ENCODE results near the gene SCGB3A1. TPM values are rescaled to one million over a fixed set of nuclear protein-coding genes. Genes with fewer than 3 reads are reported as not detected.

SCGB3A1 gene
- total RNA-seq, 1 donor from 2014 or later: not detected

DNA sequence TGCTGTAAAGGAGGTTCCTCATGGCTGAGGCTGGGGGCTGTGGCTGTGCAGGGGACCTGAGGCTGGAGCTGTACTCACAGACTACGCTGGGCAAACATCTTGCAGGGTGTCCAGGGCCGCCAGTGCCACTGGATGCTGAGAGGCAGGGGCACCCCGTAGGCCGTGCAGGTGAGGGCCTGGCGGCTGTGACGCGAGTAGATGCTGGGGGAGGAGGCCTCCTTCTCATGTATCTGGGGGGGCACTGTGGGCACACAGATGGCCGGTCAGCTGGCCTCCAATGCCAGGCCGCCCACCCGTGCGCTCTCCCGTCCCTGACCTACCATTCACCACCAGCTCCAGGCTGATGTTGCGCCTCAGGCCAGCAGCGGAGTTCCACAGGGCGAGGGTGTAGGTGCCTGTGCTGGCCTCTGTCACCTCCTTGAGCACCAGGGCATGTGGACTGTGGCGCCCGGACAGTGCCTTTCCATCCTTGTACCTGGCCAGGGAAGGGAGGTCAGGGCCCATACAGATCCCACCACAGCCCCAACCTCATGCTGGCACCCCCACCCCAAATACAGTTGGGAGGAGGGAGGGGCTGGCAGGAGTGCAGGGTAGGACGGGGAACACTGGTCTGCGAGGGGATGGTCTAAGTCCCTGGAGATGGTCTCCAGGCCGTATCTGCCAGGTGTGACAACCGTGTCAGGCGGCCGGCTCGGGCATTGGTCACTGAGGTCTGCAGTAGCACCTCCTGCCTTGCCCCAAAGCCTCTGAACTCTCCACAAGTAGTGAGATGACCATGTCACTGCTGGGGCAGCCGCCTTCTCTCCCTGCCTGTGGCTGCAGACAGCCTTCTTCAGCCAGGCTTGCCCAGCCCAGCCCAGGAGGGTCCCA lies 34.7 kb upstream of the SCGB3A1 start:
- intact Hi-C loops (cut with micrococcal nuclease): no loop called here

DNA sequence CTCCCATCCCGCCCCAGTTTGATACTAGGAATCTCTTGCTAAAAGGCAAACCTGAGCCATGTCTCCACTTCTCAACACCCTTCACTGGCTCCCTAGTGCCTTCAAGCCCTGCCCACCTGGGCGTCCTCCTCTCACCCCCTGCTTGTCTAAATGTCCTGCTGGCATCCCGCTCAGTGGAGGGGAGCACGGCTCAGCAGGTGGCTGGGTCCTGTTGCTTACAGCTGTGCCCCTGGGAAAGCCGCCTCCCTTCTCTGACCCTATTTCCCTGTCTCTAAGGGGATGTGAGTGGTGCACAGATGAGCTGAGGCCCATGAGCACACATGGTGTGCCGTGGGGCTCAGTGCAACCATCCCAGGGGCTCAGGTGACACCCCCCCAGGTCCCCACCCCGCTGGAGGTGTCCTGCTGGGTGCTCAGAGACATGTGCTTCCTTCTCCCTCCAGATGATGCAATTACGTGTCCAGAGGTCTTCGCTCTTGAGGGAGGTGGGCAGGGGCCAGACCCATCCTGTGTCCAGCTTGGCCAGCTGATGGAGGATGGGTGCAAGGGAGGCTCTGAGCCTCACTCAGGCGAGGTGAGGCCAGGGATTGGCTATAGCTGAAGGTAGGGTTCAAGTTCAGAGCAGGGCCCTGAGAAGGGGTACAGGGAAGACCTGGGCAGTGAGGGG lies 34.0 kb upstream of the SCGB3A1 start:
- intact Hi-C loops (cut with micrococcal nuclease): no loop called here

DNA sequence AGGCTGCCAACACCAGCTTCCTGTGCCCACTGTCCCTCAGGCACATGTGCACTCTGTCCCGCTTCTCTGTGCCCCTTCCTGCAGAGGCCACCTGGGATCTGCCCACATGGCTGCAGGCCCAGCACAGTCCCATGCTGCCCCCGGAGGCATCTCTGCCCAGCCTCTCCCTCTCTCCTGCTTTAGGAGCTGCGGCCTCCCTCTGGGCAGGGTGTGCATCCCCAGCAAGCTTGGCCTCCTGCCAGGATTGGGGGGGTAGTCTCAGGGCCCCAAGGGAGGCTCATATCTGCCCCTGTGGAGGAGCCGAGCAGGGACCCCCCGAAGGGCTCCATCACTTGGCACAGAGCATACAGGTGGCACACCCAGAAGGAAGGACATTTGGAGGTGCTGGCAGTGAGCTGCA lies 33.3 kb upstream of the SCGB3A1 start:
- intact Hi-C loops (cut with micrococcal nuclease): no loop called here

DNA sequence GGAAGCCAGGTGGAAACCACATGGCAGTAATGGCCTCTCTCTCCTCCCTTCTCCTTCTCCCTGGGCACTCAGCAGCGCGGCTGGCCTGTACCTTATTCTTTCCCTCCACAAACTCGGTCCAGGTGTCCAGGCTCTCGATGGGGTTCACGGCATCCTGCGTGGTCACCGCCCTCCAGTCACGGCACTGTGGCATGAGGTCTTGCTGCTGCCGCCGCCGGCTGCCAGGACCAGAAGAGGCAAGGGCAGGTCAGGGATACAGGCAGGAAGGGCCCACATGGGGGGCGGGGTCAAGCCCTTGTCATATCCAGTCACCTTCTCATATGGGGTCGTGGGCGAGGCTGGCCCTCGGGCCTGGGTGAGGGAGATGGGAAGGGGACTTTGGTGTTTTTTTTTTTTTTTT lies 32.5 kb upstream of the SCGB3A1 start:
- intact Hi-C loops (cut with micrococcal nuclease): no loop called here

DNA sequence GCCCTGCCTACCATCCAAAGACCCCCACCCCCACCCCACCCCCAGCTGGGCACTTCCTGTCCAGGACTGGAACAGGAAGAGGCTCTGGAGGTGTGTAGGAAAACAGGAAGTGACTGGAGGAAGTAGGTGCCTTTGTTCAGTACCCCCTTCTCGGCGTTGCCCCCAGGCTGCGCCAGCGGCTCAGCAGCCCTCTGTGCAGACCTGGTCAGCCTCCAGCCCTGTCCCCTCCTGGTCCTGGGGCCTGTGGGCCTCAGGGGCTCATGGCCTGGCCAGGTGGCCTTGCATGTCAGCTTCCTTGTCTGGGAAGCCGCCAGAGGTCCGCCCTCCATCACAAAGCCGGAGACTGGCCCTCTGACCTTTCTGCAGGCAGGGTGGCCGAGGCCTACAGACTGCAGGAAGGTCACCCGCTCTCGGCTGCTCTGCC lies 32.1 kb upstream of the SCGB3A1 start:
- intact Hi-C loops (cut with micrococcal nuclease): no loop called here

DNA sequence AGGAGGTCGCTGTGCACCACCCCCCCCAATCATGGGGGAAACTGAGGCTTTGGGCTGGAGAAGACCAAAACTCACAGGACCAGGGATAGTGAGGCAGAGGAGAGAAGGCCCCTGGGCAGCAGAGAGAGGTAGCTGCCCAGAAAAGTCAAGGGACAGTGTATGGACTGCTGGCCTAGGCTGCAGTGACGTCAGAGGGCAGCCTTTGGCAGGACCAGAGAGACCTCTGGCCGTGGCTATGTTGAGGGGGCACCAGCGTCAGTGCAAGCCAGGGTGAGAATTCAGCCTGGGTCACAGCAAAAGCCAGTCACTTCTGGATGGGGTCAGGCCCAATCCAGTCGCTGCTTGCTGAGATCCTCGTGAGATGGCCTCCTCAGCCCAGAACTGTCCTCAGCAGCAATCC lies 31.6 kb upstream of the SCGB3A1 start:
- intact Hi-C loops (cut with micrococcal nuclease): no loop called here

DNA sequence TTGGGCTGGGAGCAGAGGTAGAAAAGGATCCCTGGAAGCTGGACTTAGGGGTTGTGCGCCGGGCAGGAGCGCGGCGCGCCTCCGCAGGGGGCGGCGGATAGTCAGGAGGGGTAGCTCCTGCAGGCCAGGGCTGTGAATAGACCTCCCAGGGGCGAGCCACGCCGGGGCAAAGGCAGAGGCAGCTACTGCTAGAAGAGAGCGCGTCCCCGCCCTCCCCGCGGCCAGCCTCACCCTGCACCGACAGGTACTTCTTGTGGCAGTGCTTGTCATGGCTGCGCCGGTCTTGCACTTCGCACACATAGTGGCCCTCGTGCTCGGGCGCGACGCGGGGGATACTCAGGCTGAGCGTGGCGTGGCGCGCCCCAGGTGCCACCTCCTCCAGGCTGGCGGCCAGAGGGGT lies 30.0 kb upstream of the SCGB3A1 start:
- intact Hi-C loops (cut with micrococcal nuclease): no loop called here

DNA sequence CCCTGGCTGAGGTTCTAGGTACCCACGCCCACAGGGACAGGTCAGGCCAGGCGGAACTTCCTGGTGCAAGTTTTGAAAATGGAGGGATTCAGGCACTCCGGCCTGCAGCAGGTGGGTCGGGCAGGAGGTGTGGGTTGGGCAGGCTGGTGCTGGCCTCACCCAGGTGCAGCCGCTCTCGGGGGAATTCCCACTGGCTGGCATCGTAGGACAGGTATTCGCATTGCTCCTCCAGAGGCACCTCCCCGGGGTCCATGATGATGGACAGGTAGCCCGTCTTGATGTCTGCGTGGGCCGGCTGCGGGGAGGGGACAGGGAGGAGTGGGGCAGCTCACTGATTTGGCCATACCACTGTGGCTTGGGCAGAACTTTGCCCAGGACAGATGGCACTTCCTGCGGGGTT lies 28.7 kb upstream of the SCGB3A1 start:
- intact Hi-C loops (cut with micrococcal nuclease): no loop called here

DNA sequence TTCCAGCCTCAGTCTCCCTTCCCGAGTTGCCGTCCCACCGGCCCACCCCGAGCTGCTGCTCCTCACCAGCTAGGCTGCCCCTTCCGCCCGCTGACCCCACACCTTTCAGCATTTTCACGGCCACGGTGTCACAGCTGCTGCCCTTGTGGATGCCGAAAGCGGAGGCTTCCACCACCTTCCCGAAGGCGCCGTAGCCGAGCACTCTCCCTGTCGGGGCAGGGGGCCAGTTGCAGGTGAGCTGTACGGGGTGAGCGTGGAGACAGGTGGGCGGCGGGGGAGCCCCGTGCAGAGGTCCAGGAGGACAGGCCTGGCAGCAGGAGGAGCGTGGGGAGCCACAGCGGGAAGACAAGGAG lies 28.2 kb upstream of the SCGB3A1 start:
- intact Hi-C loops (cut with micrococcal nuclease): no loop called here

DNA sequence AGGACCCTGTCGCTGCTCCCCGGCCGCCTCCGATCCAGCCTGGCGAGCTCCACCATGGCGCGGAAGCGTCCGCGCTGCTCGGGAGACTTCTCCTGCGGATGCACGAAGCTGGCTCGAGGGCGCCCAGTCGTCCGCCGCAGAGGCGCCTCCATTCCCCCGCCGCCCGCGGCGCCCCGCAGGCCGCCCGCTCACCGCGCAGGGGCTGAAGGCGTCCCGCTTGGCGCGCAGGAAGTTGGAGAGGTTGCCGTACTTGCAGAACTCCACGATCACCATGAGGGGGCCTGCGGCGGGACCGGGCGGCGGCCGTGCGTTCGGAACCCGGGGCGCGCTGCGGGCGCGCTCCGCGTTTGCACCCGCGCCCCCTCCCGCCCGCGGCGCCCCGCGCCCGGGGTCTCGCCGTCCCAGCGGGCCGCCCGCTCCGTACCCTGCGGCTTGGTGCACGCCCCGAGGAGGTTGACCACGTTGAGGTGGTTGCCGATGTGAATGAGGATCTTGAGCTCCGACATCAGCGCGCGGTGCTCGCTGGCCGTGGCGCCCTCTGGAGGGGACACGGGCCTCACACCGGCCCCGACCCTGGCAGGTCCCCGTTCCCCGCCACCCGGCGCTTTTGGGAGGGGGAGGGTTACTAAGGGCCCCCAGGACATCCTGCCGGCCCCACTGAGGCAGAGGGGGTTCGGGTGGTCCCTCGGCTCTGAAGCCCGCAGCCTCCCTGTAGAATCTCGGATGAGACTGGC lies 27.7 kb upstream of the SCGB3A1 start:
- intact Hi-C loops (cut with micrococcal nuclease): no loop called here

DNA sequence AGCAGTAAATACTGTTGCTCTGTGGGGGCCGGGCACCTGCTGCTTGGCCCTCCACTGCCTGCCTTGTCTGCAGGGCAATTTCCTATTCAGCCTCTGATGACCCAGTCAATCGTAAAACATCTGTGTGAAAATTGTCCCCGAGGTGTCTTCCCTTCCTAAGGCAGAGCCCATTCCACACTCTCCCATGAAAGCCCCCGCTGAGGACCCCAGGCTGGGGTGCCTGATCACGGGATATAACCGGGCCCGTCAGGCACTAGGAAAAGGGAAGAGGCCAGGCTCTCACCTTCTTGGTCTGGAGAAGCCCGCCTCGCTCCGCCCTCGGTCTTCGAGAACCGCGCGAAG lies 27.2 kb upstream of the SCGB3A1 start:
- intact Hi-C loops (cut with micrococcal nuclease): no loop called here

DNA sequence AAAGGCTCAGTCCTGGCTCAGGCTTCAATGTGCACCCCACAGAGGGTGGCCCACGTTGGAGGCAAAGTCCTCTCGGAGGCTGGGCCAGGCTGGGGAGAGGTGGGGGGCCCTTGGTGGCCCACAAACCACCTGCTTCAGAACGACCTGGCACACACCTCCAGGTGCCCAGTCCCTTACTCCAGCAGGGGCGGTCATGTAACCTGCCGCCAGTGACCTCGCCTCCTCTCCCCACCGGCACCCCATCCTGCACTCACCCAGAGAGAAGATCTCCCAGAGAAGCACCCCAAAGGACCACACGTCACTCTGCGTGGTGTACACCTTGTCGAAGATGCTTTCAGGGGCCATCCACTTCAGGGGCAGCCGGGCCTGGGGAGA lies 22.5 kb upstream of the SCGB3A1 start:
- intact Hi-C loops (cut with micrococcal nuclease): no loop called here

DNA sequence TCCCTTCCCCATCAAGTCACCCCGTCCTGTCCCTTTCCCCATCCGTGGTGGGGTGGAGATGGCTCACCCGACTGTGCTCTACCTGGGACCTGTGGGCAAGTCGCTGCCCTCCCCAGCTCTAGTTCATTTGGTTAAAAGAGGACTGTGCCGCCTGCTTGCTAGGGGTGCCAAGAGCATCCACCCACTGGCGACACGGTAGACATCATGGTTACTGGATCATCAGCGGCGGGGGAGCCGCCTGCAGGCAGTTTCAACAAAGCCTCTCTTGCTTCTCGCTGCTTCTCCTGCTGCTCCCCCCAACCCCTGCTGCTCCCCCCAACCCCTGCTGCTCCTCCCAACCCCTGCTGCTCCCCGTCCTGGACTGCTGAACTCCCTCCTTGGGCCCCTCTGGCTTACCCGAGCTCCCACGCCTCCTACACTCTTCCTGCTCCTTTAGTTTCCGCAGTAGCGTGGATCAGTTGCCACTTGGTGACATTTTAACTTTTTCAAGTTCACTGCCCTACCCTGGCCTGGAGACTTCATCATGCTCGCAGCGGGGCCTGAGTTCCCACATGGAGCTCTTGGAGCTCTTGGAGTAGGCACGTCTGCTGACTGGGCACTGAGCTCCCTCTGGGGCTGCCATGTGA lies 22.0 kb upstream of the SCGB3A1 start:
- intact Hi-C loops (cut with micrococcal nuclease): no loop called here

DNA sequence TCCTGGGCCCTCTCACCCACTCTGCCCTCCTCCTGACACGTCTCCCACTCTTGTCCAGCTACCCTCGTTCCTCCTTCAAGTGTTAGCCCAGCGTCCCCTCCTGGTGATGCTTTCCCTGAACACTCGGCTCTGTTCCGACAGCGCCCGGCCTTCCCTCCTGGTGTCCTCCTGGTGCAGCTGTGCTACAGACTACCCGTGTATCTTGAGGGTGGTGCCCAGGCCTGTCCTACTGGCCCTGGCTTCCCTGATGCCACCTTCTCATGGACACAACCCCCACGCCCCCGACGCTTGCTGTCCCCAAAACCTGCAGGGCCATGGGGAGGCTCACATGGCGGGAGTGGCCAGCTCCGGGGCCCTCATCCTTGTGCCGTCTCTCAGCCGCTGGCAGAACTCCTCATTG lies 21.4 kb upstream of the SCGB3A1 start:
- intact Hi-C loops (cut with micrococcal nuclease): no loop called here

DNA sequence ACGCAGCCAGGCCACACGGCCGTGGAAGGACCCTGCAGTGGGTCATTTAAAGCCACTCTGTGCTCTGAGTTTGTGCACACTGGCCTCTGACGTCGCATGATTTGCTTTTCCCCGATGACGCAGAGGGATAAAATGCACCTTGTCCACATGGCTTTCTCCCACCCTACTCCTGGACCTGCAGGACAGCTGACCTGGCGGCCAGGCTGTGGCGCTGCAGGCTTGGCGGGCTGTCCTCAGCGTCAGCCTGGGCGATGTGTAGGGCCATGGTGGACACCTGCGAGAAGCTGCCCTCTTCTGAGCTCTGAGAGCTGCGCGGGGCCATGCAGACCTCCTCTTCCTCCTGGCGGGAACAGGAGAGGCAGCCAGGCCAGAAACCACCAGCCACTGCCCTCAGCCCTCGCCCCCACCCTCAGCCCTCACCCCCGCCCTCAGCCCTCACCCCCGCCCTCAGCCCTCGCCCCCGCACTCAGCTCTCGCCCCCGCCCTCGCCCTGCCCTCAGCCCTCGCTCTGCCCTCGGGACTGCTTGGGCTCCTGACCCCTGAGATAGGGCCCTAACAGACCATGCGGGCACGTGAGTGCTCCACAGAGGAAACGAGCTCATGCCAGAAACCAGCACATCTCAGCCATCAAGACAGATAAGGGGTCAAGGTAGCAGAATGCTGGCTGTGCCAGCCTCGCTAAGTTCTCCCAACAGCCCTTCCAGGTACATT lies 20.0 kb upstream of the SCGB3A1 start:
- intact Hi-C loops (cut with micrococcal nuclease): no loop called here

DNA sequence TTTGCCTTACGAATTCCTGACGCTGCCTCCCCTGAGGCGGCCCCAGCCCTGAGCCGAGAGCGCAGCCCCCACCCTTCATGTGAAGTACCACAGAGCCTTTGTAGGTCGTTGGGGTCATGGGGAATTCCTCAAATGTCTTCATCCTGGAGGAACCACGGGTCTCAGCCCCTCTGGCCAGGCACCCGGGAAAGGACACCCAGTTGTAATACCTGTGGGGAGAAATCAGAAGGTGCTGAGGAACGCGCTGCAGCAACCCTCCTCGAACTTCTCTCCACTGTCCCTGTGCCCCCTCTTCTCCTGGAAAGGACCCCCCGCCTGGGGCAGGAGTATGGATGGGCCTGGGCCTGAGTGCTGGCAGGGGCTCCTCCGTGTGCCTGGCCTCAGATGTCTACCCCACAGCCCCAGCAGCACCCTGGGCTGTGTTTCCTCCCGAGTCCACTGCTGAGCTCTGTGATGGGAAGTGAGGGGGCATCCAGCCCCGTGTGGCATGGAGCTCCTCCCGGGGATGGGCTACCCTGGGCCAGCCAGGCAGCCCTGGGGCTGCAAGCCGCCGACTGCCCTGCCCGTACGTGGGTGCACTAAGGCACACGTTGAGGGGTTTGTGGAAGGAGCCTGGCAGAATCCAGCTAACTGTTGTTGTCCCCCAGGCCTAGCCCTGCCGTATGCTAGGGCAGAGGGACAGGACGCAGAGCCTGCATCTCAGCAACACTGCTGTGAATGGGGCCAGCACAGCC lies 18.7 kb upstream of the SCGB3A1 start:
- intact Hi-C loops (cut with micrococcal nuclease): no loop called here

DNA sequence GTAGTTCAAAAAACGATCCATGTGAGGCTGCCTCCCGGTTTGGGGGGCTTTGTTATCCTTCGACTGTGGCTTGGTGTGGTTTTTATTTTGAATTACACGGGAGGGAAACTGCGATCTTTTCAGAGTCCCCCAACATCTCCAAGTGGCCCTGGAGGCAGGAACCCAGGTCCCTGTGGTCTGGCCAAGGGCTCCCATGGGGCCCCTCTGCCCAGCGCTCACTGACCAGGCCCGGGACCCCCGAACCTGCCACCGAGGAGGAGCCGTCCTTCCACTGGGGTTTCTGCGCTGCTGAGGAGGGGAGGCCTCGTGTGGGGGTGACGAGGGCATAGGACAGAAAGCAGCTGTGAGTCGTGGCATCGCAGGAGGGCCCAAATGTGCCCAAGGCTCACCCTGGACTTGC lies 18.1 kb upstream of the SCGB3A1 start:
- intact Hi-C loops (cut with micrococcal nuclease): no loop called here

DNA sequence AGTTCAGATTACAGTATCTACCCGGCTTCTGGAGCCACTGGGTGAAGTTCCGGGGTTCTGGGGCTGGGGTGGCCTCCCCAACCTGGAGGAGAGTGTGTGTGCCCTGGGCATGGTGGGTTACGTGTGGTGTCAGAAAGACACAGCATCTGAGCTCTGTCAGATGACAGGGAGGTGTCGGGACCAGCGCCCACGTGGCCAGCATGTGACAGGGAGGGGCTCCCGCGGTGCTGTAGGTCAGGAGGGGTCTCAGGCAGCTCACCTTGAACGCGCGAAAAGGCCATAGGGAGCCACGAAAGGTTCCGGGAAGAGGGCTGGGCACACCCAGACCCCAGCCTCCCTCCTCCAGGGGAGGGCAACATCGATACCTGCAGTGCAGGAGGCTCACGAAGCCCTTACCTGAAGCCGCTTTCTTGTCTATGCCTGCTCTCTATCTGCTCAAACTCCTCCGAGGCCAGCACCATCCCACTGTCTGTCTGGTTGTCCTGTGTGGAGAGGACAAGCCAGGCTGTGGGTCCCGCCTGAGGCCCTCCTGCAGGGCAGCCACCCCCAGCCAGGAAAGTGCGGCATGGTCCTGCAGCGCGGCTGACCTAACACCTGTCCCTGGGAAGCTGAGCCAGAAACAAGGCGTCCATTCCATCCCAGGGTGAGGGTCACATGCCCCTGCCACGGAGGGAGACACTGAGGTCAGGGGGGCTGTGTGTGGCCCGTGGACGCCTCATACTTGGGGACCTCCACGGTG lies 17.4 kb upstream of the SCGB3A1 start:
- intact Hi-C loops (cut with micrococcal nuclease): no loop called here

DNA sequence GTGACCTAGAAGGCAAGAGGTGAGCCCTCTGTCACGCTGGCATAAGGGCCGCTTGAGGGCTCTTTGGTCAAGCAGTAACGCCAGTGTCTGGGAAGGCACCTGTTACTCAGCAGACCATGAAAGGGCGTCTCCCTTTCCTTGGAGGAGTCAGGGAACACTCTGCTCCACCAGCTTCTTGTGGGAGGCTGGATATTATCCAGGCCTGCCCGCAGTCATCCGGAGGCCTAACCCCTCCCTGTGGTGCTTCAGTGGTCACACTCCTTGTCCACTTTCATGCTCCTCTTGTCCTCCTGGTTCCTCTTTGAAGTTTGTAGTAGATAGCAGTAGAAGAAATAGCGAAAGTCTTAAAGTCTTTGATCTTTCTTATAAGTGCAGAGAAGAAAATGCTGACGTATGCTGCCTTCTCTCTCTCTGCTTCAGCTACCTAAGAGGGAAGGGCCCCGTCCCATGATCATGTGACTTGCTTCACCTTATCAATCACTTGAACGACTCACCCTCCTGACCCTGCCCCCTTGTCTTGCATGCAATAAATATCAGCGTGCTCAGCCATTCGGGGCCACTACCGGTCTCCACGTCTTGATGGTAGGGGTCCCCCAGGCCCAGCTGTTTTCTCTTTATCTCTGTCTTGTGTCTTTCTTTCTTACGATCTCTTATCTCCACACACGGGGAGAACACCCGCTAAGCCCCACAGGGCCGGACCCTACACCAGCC lies 16.7 kb upstream of the SCGB3A1 start:
- intact Hi-C loops (cut with micrococcal nuclease): no loop called here
